NCI-H1048 (cell line): ENCODE measurements around the gene CD9.

ENCODE experiments used
- DNase-seq: peaks from one replicate; lab custom pipeline; 2025; lab: John Stamatoyannopoulos, UW

CD9 gene

GRCh38 chr12:6241495-6241894 lies 41.3 kb downstream of the CD9 start:
- no peak for DNase-seq

- DNase-seq, result no peak
Measured at GRCh38 chr12:6249580-6249979, 49.4 kb downstream of the CD9 start.

- DNase-seq, result no peak
Measured at GRCh38 chr12:6250343-6250742, 50.1 kb downstream of the CD9 start.

- DNase-seq, result no peak
Measured at GRCh38 chr12:6253278-6253677, 53.1 kb downstream of the CD9 start.

- DNase-seq, result no peak
Measured at GRCh38 chr12:6254491-6254890, 54.3 kb downstream of the CD9 start.

GRCh38 chr12:6257007-6257406 lies 56.8 kb downstream of the CD9 start:
- no peak for DNase-seq

- no peak for DNase-seq
Measured at GRCh38 chr12:6262211-6262610, 62.0 kb downstream of the CD9 start.

- DNase-seq, result no peak
Measured at GRCh38 chr12:6262623-6263022, 62.4 kb downstream of the CD9 start.

- no peak for DNase-seq
Measured at GRCh38 chr12:6263931-6264330, 63.7 kb downstream of the CD9 start.

GRCh38 chr12:6264402-6265037 lies 64.3 kb downstream of the CD9 start:
- no peak for DNase-seq

GRCh38 chr12:6265038-6265405 lies 64.8 kb downstream of the CD9 start:
- no peak for DNase-seq

- DNase-seq, result no peak
Measured at GRCh38 chr12:6266541-6266966, 66.4 kb downstream of the CD9 start.

GRCh38 chr12:6266971-6267721 lies 66.9 kb downstream of the CD9 start:
- no peak for DNase-seq

GRCh38 chr12:6268484-6269157 lies 68.4 kb downstream of the CD9 start:
- DNase-seq, result no peak

- no peak for DNase-seq
Measured at GRCh38 chr12:6269986-6270385, 69.8 kb downstream of the CD9 start.

- no peak for DNase-seq
Measured at GRCh38 chr12:6271281-6271680, 71.1 kb downstream of the CD9 start.

- DNase-seq, result no peak
Measured at GRCh38 chr12:6272300-6273204, 72.4 kb downstream of the CD9 start.

GRCh38 chr12:6273205-6273540 lies 73.0 kb downstream of the CD9 start:
- no peak for DNase-seq

- DNase-seq, result no peak
Measured at GRCh38 chr12:6273541-6274230, 73.5 kb downstream of the CD9 start.

- no peak for DNase-seq
Measured at GRCh38 chr12:6274231-6275221, 74.3 kb downstream of the CD9 start.
